Panc1 (cell line): ENCODE results near the gene YIF1A. TPM values are rescaled to one million over a fixed set of nuclear protein-coding genes. Genes with fewer than 3 reads are reported as not detected.

Experiments used
- ATAC-seq: fragments of 200-7000 bp; cut with Tn5 transposase; 2 replicates; pipeline ENCODE4 v1.9.1; 2020; ENCODE audit warnings: mild to moderate bottlenecking, moderate library complexity
- BruUV-seq: library from RNA; stranded (reverse); fragments of 400-500 nt; replicated peaks from 2 replicates; lab custom pipeline; 2021; lab: Mats Ljungman, UMichigan
- CTCF ChIA-PET: fragments of 300-600 bp; sonication (Branson Sonifier 250); formaldehyde crosslinking; loops from one replicate; lab custom pipeline; 2022; ENCODE audit warnings: antibody characterized with exemption; lab: Charles Lee
- POLR2A ChIA-PET: fragments of 300-600 bp; sonication (Branson Sonifier 250); formaldehyde crosslinking; loops from one replicate; lab custom pipeline; 2022; ENCODE audit warnings: antibody characterized with exemption; lab: Charles Lee
- DNase-seq: peaks from one replicate; pipeline ENCODE4 v3.0.0-alpha.2; 2010; ENCODE audit warnings: low read depth, low spot score
- H3K27ac ChIP-seq: 2 replicates; pipeline ENCODE4 v1.5.1; 2011; ENCODE audit warnings: mild to moderate bottlenecking, low read length, inconsistent platforms
- H3K27me3 ChIP-seq: fragments of 200-500 bp; sonication (Bioruptor generic); 2 replicates; pipeline ENCODE4 v1.6.0; 2014; ENCODE audit warnings: low read length, inconsistent platforms; ENCODE audit not compliant: control insufficient read depth, insufficient read depth
- H3K36me3 ChIP-seq: fragments of 200-500 bp; sonication (Bioruptor generic); 2 replicates; pipeline ENCODE4 v1.5.1; 2014; ENCODE audit warnings: inconsistent platforms, mild to moderate bottlenecking, low read length, moderate library complexity; ENCODE audit not compliant: control insufficient read depth, insufficient read depth
- H3K4me1 ChIP-seq: 2 replicates; pipeline ENCODE4 v1.5.1; 2011; ENCODE audit warnings: inconsistent platforms, mild to moderate bottlenecking, low read length, moderate library complexity; ENCODE audit not compliant: control insufficient read depth, insufficient read depth
- H3K4me3 ChIP-seq, 2 experiments: 2 replicates each; pipeline ENCODE4 v1.5.1; 2011 to 2012; ENCODE audit warnings: low read depth in 2 of 2, low read length in 2 of 2, mild to moderate bottlenecking in 2 of 2, inconsistent platforms in 1 of 2, moderate library complexity in 1 of 2
- H3K9me3 ChIP-seq: fragments of 200-500 bp; sonication (Bioruptor generic); 2 replicates; pipeline ENCODE4 v1.5.1; 2014; ENCODE audit warnings: low read depth, mild to moderate bottlenecking, inconsistent platforms, low read length, moderate library complexity; ENCODE audit not compliant: control insufficient read depth, insufficient read depth
- CTCF ChIP-seq: fragments of 450-650 bp; IDR thresholded peaks from 2 replicates; pipeline ENCODE4 v1.5.1; 2017; ENCODE audit warnings: mild to moderate bottlenecking
- POLR2AphosphoS5 ChIP-seq: IDR thresholded peaks from 2 replicates; pipeline ENCODE4 v1.6.1; 2012; ENCODE audit warnings: mild to moderate bottlenecking, low read depth, low read length, moderate library complexity
- REST ChIP-seq, 2 experiments: IDR thresholded peaks; 2 replicates each; pipeline ENCODE4 v1.6.1; 2011 to 2012; ENCODE audit warnings: low read depth in 2 of 2, control low read depth in 1 of 2, low read length in 1 of 2, mild to moderate bottlenecking in 1 of 2, moderate library complexity in 1 of 2; ENCODE audit not compliant: insufficient read depth in 1 of 2
- SIN3A ChIP-seq: IDR thresholded peaks from 2 replicates; pipeline ENCODE4 v1.6.1; 2012; ENCODE audit warnings: low read depth, mild to moderate bottlenecking, low read length, moderate library complexity, borderline replicate concordance; ENCODE audit not compliant: insufficient read depth
- TCF7L2 ChIP-seq: IDR thresholded peaks from 2 replicates; pipeline ENCODE4 v1.6.1; 2011; ENCODE audit warnings: mild to moderate bottlenecking, low read depth, low read length, inconsistent platforms
- in situ Hi-C: cut with HindIII; loops from 2 replicates; pipeline ENCODE4 v1.10.0; 2016; ENCODE audit warnings: low sequenced_read_pairs, low pct_unique_long_range_greater_than_20kb
- intact Hi-C: fragments of 100-400 bp; cut with micrococcal nuclease; formaldehyde crosslinking; loops from one replicate; pipeline ENCODE4 v1.10.0; 2022; ENCODE audit not compliant: unreplicated experiment
- total RNA-seq: library from RNA; stranded (reverse); gene quantifications from one replicate; pipeline ENCODE4 v1.2.1, GENCODE V29; 2021; ENCODE audit not compliant: unreplicated experiment

Gene YIF1A
- total RNA-seq, 1 experiment from 2014 or later, result 196 TPM

GRCh38 chr11:66334605-66335442, 45.9 kb upstream of the YIF1A start:
- BruUV-seq, result no TSS peak
- Histone ChIP-seq H3K4me3 (peak overlapping the region; percentile 66 to 87), H3K27me3 (no peaks in the 10 kb centered on the region), H3K9me3 (no peaks in the 10 kb centered on the region), H3K36me3 (no peaks in the 10 kb centered on the region), H3K27ac (peak overlapping the region; percentile 89), H3K4me1 (peaks cover 41% of the 10 kb centered on the region)
- ATAC-seq, result no peak
- ChIA-PET POLR2A (interaction anchor here (0.6 to 1.3 kb wide), 3 partner anchors 10 to 282 kb away, joined by 3 to 5 read pairs (median 3); partner anchors contain the start of genes BRMS1 and RBM14), CTCF (interaction anchor here (0.6 to 2.1 kb wide), 4 partner anchors 8 to 137 kb away, joined by 3 to 17 read pairs (median 7); no protein-coding TSS in a partner anchor)
- no peak for TF ChIP-seq CTCF
- no peak for TF ChIP-seq POLR2AphosphoS5
- no peak for TF ChIP-seq REST (IDR thresholded peaks at IDR 0.05; ENCODE audit: insufficient read depth in 1 of 2, low read depth in 2 of 2, low read length in 1 of 2)
- TF ChIP-seq SIN3A, result no peak
- no peak for TF ChIP-seq TCF7L2
- no peak for DNase-seq
- intact Hi-C loops, result no loop called here
- in situ Hi-C loops, result no loop called here

GRCh38 chr11:66333896-66334604, 45.1 kb upstream of the YIF1A start:
- in situ Hi-C loops, result no loop called here

More at GRCh38 chr11:66333896-66334604, 45.1 kb upstream of the YIF1A start:
- ChIA-PET POLR2A (interaction anchor here (0.7 kb wide), 1 partner anchor 282 kb away, joined by 3 read pairs; the partner anchor contains the start of gene RBM14), CTCF (interaction anchor here (0.6 to 0.9 kb wide), 2 partner anchors 7 to 26 kb away, joined by 4 read pairs; no protein-coding TSS in a partner anchor)
- intact Hi-C loops, result no loop called here
- Histone ChIP-seq H3K4me1 (peaks cover 39% of the 10 kb centered on the region), H3K9me3 (no peaks in the 10 kb centered on the region), H3K27ac (no peak overlapping the region), H3K27me3 (no peaks in the 10 kb centered on the region), H3K36me3 (no peaks in the 10 kb centered on the region), H3K4me3 (no peak overlapping the region)
- ATAC-seq (no peak), DNase-seq (no peak)
- no TSS peak for BruUV-seq
- TF ChIP-seq REST (IDR thresholded peaks at IDR 0.05; ENCODE audit: insufficient read depth in 1 of 2, low read depth in 2 of 2, low read length in 1 of 2) (no peak), POLR2AphosphoS5 (no peak), CTCF (no peak), SIN3A (no peak), TCF7L2 (no peak)
